NCI-H460 (cell line): Measurements from ENCODE around the gene SPON1. TPM values are rescaled to one million over a fixed set of nuclear protein-coding genes. Genes with fewer than 3 reads are reported as not detected.

ENCODE experiments used
- DNase-seq: peaks from one replicate; pipeline ENCODE4 v3.0.0-alpha.2; 2016; ENCODE audit warnings: low read depth; ENCODE audit errors: extremely low read depth
- total RNA-seq: library from RNA; depleted of rRNA; stranded (reverse); fragments of >200 nt; shearing (Covaris generic); gene quantifications from 2 replicates; pipeline ENCODE4 v1.2.3, GENCODE V29; 2014

Gene SPON1
- total RNA-seq, 1 experiment from 2014 or later, result 0.25 TPM

- peak; percentile 94 for DNase-seq
Measured at GRCh38 chr11:14179116-14179820, 216.7 kb downstream of the SPON1 start.

DNA sequence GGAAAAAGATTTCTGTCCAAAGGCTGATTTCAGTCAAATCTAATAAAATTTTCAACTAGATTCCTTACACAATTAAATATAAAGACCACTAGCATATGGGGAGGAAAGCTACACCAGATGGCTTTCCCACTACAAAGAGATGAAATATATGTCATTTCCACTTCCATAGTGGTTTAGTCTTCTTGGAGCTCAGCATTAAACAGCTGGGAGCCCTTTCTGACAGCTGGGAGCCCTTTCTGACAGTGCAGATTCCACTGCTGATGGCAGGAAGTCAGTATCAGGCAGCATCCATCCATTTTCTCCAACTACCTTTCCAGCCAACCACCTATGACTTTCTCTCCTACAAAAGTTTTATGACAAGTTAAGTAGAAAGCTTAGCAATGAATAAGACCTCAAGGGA, 218.6 kb downstream of the SPON1 start:
- DNase-seq, result no peak

GRCh38 chr11:14182833-14183364, 220.4 kb downstream of the SPON1 start:
- no peak for DNase-seq

GRCh38 chr11:14184028-14184940, 221.8 kb downstream of the SPON1 start:
- DNase-seq, result no peak

DNA sequence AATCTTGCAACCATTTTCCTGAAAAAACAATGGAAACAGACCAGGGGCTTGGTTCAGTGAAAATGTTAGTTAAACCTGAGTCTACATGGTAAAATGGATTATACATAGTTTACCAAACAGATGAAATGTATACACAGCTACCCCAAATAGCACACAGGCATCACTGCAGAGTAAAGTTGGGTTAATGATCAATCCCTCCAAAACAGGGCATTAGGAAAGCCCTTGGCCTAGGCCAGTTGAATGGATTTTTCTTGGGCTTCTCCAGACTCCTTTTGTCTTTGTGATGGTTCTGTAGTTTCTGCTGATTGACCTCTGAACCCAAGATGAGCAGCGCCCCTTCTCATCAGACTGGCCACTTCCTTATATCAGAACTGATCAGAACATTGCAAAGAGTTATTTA, 222.9 kb downstream of the SPON1 start:
- no peak for DNase-seq

DNA sequence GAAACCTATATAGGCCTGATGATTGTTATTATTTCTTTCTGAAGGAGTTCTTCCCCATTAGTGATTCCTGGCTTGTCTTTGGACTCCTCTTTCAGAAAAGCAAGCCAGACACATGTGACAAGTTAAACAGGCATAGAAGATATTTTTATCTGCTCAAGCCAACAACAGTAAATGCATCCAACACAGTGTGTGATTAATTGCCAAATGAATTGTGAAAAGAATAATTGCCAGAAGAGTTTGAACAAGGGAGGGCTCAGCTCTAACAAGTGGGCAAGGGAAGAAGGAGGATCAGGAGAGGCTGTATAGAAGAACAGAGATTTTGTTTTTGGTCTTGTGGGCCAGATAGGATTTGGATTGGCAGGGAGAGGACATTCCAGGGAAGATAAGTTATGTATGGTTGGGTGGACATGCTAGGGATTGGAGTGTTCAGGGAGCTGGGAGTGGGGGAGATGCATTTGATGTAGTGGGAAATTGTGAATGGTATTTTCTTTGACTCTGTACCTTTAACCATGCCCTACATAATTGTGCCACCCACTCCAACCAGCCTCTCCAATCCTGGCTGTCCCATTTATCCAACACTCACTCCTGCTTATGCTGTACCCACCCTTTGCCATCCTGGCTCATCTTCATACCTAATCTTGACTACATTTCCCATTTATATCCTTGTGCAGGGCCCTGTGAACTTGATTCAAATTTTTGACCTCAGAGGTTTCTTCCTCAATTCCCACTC, 223.7 kb downstream of the SPON1 start:
- no peak for DNase-seq

GRCh38 chr11:14189874-14190273, 227.4 kb downstream of the SPON1 start:
- DNase-seq, result no peak

DNA sequence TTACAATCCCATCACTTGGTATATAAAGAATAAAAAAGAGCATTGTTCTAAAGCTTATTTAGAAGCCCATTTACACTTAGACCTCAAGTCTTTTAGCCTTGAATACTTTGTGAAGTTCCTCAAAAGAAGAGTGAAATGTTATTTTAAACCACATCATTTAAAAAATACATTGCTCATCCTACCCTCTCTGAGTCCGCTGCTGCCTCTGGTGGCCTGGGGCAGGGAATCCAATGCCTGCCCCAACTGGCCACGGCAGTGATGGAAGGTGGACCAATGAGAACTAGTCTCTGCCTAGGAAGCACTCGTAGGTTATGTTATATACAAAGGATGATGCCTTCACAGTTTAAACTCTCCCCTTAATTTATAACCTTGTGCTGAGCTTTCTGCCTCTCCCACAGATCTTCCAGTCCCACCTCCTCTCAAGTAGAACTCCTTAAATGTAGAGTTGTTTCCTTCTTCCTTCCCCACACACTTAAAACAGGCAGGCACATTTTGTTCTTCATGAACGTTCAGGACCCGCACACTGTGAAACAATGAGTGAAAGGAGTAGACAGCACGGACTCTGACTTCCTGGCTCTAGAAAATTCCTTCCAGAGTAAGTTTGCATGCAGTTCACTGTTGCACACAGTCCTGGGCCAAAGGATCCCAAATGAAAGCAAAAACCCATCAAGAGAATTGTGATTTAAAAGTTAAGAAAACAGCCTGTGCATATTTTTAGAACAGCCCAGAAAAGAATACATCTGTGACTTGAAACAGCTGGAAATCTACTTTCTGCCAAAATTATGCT, 228.7 kb downstream of the SPON1 start:
- DNase-seq, result no peak

GRCh38 chr11:14193644-14194043, 231.1 kb downstream of the SPON1 start:
- no peak for DNase-seq

DNA sequence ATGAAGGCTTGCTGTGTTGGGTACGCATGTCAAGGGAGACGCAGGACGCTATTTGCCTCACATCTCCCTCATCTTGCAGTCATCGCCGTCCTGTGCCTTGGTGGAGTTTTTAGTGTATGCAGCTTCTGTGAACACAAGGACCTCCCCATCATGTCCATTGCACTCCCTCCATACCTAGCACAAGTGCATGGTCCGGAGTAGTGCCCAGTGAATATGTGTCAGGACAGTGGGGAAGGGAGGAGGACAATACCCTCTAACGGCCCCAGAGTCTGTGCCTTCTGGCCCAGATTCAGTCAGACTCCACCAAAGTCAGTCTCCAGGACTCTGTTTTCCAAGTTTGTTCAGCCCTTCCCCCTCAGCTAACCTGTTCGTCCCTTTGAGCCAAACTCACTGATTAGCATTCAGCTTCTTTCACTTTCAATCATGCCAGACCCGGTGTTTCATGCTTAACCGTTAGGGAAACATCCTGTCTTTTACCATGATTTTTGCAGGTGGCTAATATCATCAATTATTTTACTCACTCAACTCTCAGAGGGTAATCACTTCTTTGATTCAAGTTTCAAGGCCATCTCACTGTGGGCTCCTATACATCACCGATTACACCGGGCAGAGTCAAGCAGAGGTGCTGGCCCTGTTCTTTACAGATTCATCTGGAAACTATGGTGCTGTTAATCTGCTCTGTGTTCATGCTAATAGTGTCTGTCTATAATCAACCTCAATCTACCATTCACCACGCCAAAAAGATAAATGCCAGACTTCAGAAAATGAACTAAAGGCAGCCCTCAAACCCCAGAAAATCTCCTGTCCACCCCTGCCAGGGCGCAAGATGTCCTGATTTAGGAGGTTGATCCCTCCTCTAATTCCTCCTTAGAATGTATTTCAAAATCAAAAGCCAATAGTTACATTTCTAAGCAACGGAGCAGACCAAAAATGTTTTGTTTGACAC, 240.0 kb downstream of the SPON1 start:
- DNase-seq, result no peak

DNA sequence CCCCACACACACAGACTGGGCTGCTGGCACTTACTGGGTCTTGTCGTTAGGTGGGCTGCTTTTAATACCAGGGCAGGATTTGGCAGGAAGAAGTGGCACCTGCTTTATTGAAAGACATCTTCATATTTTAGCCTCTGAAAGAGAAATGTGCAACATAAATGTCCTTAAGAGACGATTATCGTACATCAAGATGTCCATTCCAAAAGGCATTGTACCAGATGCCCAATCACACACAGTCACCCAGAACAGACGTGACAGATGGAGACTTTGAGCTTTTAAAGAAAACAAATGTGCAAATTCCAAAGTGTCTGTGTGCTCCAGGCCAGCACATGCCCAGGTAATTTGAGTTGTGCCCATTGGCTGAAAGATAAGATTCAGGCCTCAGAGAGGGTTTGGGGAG, 240.8 kb downstream of the SPON1 start:
- no peak for DNase-seq

DNA sequence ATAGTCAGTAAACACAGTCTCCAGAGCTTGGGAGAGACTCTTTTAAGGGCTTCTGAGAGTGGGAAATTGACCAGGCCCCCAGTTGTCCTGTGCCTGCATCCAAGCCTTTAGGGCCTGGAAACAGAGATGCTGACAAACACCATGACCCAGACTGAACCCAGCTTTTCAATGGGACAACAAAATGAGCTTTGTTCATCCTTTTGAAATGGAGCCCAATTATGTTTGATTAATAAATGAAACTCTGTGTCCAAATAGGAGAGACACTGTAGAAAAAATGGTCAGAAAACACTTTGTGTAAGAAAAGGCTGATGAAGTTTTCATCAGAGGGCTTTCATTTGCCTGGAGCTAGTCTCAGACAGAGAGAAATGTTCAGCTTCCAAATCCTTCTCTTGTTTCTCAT, 250.5 kb downstream of the SPON1 start:
- DNase-seq, result no peak

GRCh38 chr11:14218728-14219127, 256.2 kb downstream of the SPON1 start:
- no peak for DNase-seq

GRCh38 chr11:14223636-14224288, 261.2 kb downstream of the SPON1 start:
- no peak for DNase-seq

DNA sequence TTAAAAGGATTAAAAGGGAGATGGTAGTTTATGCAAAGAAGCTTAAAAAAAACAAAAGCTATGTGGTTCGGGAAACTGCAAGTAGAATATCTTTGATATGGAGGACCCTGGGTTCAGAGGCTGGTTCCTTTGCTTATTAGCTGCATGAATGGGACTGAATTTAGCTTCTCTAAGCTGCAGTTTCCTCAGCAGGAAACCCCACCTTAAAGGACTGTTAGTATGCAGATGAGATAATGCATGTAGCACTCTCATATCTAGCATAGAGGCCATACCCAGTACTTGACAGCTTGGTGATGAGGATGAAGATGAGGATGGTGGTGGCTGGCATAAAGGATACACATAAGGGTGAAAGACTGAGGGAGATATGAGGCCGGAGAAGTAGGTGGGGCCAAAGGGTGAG, 261.9 kb downstream of the SPON1 start:
- no peak for DNase-seq

GRCh38 chr11:14225666-14226065, 263.1 kb downstream of the SPON1 start:
- no peak for DNase-seq

DNA sequence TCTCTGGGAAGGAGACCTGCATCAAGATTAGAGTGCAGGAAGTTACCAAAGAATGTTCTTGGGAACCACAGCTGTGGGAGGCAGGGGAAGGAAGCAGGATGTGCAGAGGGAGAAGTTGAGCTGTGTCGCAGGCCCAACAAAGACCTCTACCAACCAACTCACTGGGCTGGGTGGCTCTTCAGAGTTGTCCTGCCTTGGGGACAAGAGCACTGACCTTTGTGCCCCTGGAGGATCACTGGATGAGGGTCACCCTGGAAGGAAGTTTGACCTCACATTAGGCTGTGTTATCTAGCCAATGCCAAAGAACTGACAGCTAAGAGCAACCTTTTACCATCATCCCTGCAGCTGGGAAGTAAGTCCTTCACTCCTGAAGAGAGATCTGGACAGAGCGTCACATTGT, 265.8 kb downstream of the SPON1 start:
- DNase-seq, result no peak

GRCh38 chr11:14229472-14229871, 266.9 kb downstream of the SPON1 start:
- no peak for DNase-seq

DNA sequence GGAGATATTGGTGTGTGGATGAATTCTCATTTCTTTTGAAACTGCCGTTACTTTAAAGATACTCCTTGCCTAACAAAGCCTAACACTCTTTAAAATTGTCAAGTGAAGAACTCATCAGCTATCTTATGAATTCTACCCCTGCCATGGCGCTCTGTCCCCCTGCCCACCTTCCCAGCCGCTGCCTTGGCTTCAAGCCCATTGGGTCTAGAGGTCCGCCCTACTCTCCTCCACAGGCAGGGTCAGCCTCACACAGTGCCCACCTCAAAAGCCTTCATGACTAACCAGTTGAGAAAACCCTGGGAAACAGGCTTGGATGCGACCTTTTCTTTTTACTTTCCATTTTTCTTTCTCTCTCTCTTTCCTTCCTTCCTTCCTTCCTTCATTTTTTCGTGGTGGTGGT, 267.9 kb downstream of the SPON1 start:
- DNase-seq, result no peak
